GM23338 (cell line): Measurements from ENCODE around the gene CYGB. TPM values are rescaled to one million over a fixed set of nuclear protein-coding genes. Genes with fewer than 3 reads are reported as not detected.

Experiments
- polyA plus RNA-seq: library from polyadenylated mRNA; unstranded; fragments of >200 nt; fragmentation: Nextera tagmentation; extraction: Ambion mirVana; gene quantifications from 2 replicates; pipeline ENCODE4 v1.2.1, GENCODE V29; 2016
- small RNA-seq: library from RNA; depleted of rRNA; stranded (forward); fragments of <200 nt; gene quantifications from one replicate; pipeline ENCODE3, GENCODE V24; 2014; ENCODE audit warnings: low replicate concordance
- total RNA-seq: library from RNA; depleted of rRNA; stranded (reverse); fragments of >200 nt; shearing (Covaris generic); gene quantifications from 2 replicates; pipeline ENCODE4 v1.2.3, GENCODE V29; 2014; rRNA removed

CYGB gene
- total and polyA plus RNA-seq, 2 experiments from 2014 or later, result 1.2 to 1.7 TPM

Small RNAs within 50 kb of the gene (small RNA-seq; reads per million reads assigned to genes)
- not detected for gene SNORD1A
- 86.2 reads per million, percentile 99 among the genes with 10 or more reads in this experiment for gene SNORD1B

Other genes with a start within 250 kb of the CYGB start
- gene QRICH2, start 229.4 kb downstream of the CYGB start, total RNA-seq, result 3.7 and 4.0 TPM in 2 replicates
- gene QRICH2, start 229.4 kb downstream of the CYGB start, polyA plus RNA-seq, result 1.1 and 2.2 TPM in 2 replicates
- gene PRPSAP1, start 183.8 kb downstream of the CYGB start, total RNA-seq, result 47.9 and 58.8 TPM in 2 replicates
- gene PRPSAP1, start 183.8 kb downstream of the CYGB start, polyA plus RNA-seq, result 31.5 and 39.5 TPM in 2 replicates
- gene SPHK1, start 153.1 kb downstream of the CYGB start, total RNA-seq, result 3.2 and 7.4 TPM in 2 replicates
- gene SPHK1, start 153.1 kb downstream of the CYGB start, polyA plus RNA-seq, result 0.63 and 1.3 TPM in 2 replicates
- gene UBE2O, start 84.6 kb downstream of the CYGB start, total RNA-seq, result 73.7 and 79.4 TPM in 2 replicates
- gene UBE2O, start 84.6 kb downstream of the CYGB start, polyA plus RNA-seq, result 30.4 and 30.9 TPM in 2 replicates
- gene AANAT, start 70.1 kb downstream of the CYGB start, total RNA-seq, result 0.28 and 1.3 TPM in 2 replicates
- gene AANAT, start 70.1 kb downstream of the CYGB start, polyA plus RNA-seq, result 0.73 and 1.0 TPM in 2 replicates
- 19.5 and 29.5 TPM in 2 replicates for gene RHBDF2, start 36.3 kb downstream of the CYGB start, total RNA-seq
- 9.4 and 10.5 TPM in 2 replicates for gene RHBDF2, start 36.3 kb downstream of the CYGB start, polyA plus RNA-seq
- gene PRCD, start 2.3 kb upstream of the CYGB start, total RNA-seq, result 0.38 and 0.50 TPM in 2 replicates
- gene PRCD, start 2.3 kb upstream of the CYGB start, polyA plus RNA-seq, result 1.6 and 2.5 TPM in 2 replicates
- gene ST6GALNAC2, start 48.2 kb upstream of the CYGB start, total RNA-seq, result 0.31 TPM in 1 of 2 replicates, not detected in the other
- gene ST6GALNAC2, start 48.2 kb upstream of the CYGB start, polyA plus RNA-seq, result not detected in 2 replicates
- not detected in 2 replicates for gene ST6GALNAC1, start 106.0 kb upstream of the CYGB start, total RNA-seq
- not detected in 2 replicates for gene ST6GALNAC1, start 106.0 kb upstream of the CYGB start, polyA plus RNA-seq
- gene MXRA7, start 173.3 kb upstream of the CYGB start, total RNA-seq, result 29.2 and 46.6 TPM in 2 replicates
- 11.4 and 12.1 TPM in 2 replicates for gene MXRA7, start 173.3 kb upstream of the CYGB start, polyA plus RNA-seq
- gene JMJD6, start 188.9 kb upstream of the CYGB start, total RNA-seq, result 11.3 and 12.8 TPM in 2 replicates
- 11.4 and 12.7 TPM in 2 replicates for gene JMJD6, start 188.9 kb upstream of the CYGB start, polyA plus RNA-seq
- 41.6 and 43.2 TPM in 2 replicates for gene METTL23, start 189.1 kb upstream of the CYGB start, total RNA-seq
- 51.6 and 55.9 TPM in 2 replicates for gene METTL23, start 189.1 kb upstream of the CYGB start, polyA plus RNA-seq
- gene SRSF2, start 199.6 kb upstream of the CYGB start, total RNA-seq, result 524 and 547 TPM in 2 replicates
- gene SRSF2, start 199.6 kb upstream of the CYGB start, polyA plus RNA-seq, result 305 and 317 TPM in 2 replicates
- 25.5 and 35.3 TPM in 2 replicates for gene MFSD11, start 200.4 kb upstream of the CYGB start, total RNA-seq
- gene MFSD11, start 200.4 kb upstream of the CYGB start, polyA plus RNA-seq, result 9.3 and 10.2 TPM in 2 replicates